Ecto neural progenitor cell (in vitro differentiated cells): ENCODE data around the gene HTD2.

ENCODE experiments used
- DNase-seq: peaks from one replicate; pipeline ENCODE4 v3.0.0-alpha.2; 2018; ENCODE audit warnings: low spot score

HTD2 gene

GRCh38 chr3:58292866-58293265 is 13.5 kb upstream of the HTD2 start:
- DNase-seq, result peak; percentile 16

DNA sequence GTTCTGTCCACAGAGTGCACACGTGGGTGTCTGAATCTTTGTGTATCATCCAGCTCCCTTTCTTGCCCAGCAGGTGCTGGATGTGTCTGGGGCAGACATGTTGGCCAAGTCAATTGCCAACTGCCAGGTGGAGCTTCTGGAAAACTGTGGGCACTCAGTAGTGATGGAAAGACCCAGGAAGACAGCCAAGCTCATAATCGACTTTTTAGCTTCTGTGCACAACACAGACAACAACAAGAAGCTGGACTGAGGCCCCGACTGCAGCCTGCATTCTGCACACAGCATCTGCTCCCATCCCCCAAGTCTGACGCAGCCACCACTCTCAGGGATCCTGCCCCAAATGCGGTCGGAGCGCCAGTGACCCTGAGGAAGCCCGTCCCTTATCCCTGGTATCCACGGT is 12.8 kb upstream of the HTD2 start:
- DNase-seq, result peak; percentile 15

DNA sequence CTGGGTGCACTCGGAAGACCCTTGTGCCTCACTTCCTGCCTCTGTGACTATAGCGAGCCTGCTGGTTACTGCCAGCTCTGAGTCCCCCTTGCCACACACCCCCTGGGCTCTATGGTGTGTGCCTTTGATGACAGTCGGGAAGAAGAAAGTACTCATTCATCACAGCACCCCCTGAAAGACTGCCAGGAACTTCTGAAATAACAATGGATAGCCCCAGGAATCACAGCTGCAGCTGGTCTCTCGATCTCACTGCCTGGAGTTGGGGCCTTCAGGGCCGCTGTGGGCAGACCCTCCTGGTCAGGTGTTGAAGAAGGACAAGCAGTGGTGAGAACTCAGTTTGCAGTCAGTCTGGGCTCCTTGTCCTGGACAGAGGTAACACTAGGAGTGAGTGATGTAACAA is 10.1 kb upstream of the HTD2 start:
- DNase-seq, result no peak

DNA sequence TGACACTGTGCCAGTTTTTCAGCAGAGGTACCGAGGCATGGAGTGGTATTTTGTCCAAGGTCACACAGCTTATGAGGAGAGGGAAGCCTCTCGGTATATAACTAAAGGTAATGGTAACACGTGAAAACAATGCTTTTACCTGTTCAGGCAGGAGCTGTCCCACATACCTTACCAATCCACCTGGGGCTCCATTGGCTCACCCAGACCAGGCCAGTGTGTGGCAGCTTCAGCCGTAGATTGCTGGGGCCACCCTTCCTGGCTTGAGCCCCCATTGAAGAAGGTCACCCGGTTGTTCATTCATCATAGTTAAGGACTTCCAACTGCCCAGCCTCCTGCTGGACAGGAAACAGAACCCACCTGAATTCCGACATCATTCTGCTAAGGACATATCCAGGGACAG is 9.5 kb upstream of the HTD2 start:
- DNase-seq, result peak; percentile 29

GRCh38 chr3:58298190-58298589 is 8.1 kb upstream of the HTD2 start:
- DNase-seq, result no peak

- DNase-seq, result no peak
Observed at GRCh38 chr3:58299075-58299474, 7.2 kb upstream of the HTD2 start.

DNA sequence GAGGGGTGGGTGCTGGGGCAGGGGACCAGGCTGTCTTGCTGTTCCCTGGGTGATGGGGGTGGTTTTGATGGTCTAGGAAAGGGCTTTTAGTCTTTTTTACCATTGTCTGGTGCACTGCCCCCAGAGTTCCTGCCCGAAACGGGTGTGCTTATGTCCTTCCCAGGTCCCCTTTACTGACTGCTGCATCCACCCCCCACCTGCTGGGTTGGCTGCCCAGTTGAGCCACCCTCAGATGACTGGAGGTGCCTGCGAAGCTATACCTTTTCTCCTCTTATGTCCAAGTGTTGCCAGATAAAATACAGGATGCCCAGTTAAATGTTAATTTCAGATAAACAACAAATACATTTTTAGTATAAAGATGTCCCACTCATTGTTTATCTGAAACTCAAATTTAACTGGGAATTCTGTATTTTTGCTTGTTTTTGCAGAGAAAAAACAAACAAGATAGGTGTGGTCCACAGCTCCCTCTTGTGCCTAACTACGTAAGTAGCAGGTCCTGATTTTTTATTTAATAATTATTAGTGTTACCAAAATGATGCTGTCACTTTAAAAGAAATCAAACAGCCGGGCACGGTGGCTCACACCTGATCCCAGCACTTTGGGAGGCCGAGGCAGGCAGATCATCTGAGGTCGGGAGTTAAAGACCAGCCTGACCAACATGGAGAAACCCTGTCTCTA is 6.3 kb upstream of the HTD2 start:
- no peak for DNase-seq

- DNase-seq, result no peak
Observed at GRCh38 chr3:58307639-58308215, 1.4 kb downstream of the HTD2 start.

- no peak for DNase-seq
Observed at GRCh38 chr3:58308728-58309127, 2.4 kb downstream of the HTD2 start.

DNA sequence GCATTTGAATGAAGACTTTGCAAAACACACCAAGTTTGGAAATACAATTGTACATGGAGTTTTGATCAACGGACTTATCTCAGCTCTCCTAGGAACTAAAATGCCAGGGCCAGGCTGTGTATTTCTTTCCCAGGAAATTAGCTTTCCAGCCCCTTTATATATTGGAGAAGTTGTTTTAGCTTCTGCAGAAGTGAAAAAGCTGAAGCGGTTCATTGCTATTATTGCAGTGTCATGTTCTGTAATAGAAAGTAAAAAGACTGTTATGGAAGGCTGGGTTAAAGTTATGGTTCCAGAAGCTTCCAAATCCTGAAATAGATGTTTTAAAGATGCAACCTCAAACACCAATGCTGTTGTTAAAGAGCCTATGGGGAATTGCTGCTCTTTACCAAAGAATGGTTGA is 11.5 kb downstream of the HTD2 start:
- no peak for DNase-seq

DNA sequence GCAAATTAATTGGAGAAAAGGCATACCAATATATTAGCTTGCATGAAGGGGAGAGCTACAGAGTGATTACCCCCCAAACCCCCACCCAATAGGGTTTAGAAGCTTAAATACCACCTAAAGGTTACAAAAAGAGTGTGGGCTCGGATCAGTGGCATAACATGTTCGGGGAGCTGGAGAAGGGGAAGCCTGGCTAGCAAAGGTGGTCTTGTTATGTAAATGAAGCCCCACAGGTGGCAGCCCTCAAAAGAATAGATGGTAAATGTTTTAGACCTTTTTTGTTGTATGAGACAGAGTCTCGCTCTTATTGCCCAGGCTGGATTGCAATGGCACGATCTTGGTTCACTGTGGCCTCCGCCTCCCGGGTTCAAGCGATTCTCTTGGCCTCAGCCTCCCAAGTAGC is 15.5 kb downstream of the HTD2 start:
- no peak for DNase-seq

- DNase-seq, result no peak
Observed at GRCh38 chr3:58322793-58323192, 16.5 kb downstream of the HTD2 start.

GRCh38 chr3:58323529-58324390 is 17.4 kb downstream of the HTD2 start:
- no peak for DNase-seq

DNA sequence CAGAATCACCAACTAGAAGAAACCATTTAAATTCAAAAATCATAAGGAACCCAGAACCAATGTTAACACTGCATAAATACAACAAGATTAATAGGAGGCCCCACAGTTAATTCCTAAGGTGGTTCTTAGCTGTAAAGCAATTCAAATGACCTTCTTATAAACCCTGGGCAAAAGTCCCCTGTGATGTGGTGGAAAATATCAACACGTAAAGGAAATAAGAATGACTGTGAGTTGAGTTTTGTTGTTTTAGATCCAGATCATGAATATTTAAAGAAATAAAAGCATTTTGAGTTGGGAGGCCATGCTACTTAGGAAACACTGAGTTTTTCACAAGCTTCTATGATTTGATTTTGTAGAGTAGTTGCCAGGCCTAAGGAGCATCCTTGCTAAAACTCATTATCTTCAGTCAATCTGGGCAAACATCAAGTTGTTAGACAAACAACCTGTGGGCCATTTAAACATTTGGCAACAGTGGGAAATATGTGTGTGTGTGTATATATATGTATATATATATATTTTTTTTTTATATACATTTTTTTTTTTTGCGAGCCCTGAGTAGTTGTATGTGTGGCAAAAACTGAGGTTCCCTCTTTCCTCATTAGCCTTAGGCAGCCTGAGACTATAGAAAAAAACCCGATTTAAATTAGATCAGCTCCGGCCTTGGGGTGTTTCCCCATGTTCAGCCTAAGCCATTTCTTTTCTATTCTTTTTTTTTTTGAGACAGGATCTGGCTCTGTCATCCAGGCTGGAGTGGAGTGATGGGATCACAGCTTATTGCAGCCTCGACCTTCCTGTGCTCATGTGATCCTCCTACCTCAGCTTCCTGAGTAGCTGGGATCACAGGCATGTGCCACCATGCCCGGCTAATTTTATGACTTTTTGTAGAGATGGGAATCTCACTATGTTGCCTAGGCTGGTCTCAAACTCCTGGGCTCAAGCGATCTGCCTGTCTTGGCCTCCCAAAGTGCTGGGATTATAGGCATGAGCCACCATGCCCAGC is 18.4 kb downstream of the HTD2 start:
- DNase-seq, result no peak

- no peak for DNase-seq
Observed at GRCh38 chr3:58325525-58325992, 19.2 kb downstream of the HTD2 start.

DNA sequence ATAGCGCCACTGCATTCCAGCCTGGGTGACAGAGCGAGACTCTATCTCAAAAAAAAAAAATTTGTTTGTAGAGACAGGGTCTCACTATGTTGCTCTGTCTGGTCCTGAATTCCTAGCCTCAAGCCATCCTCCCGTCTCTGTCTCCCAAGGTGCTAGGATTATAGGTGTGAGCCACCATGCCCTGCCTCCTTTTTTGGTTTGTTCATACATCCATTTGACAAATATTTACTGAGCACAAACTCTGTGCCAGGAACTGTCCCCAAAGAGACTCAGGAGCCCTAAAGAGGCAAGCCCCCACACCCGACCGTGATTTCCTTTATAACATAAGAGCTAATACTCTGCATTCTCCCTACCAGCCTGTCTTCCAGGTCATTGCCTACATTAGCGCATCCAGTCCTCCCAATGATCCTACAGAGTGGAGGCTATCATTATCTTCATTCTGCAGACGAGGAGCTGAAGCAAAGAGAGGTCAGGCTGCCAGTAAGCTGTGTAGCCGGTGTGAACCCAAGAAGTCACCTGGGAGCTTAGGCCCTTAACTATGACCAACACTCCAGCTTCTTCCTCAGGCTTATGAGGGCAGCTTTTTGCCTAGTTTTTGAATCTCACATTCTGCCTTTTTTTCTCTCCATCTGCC is 20.1 kb downstream of the HTD2 start:
- DNase-seq, result no peak

- no peak for DNase-seq
Observed at GRCh38 chr3:58329150-58329921, 23.0 kb downstream of the HTD2 start.

- DNase-seq, result no peak
Observed at GRCh38 chr3:58329922-58330413, 23.6 kb downstream of the HTD2 start.

GRCh38 chr3:58331593-58332152 is 25.4 kb downstream of the HTD2 start:
- no peak for DNase-seq

- DNase-seq, result peak; percentile 83
Observed at GRCh38 chr3:58332575-58333188, 26.4 kb downstream of the HTD2 start, which contains the start of gene PXK. Gene PXK, plus strand, starts transcription at chr3:58332892. Its CDS starts 97 bp downstream, at chr3:58332989.
